HG03039 (cell line): Measurements from ENCODE around the gene PBRM1.

ENCODE experiments used
- ATAC-seq: cut with Tn5 transposase; IDR thresholded peaks from one replicate; pipeline ENCODE4 v1.9.1; 2021; ENCODE audit warnings: mild to moderate bottlenecking, moderate library complexity; ENCODE audit not compliant: unreplicated experiment

The PBRM1 gene

DNA sequence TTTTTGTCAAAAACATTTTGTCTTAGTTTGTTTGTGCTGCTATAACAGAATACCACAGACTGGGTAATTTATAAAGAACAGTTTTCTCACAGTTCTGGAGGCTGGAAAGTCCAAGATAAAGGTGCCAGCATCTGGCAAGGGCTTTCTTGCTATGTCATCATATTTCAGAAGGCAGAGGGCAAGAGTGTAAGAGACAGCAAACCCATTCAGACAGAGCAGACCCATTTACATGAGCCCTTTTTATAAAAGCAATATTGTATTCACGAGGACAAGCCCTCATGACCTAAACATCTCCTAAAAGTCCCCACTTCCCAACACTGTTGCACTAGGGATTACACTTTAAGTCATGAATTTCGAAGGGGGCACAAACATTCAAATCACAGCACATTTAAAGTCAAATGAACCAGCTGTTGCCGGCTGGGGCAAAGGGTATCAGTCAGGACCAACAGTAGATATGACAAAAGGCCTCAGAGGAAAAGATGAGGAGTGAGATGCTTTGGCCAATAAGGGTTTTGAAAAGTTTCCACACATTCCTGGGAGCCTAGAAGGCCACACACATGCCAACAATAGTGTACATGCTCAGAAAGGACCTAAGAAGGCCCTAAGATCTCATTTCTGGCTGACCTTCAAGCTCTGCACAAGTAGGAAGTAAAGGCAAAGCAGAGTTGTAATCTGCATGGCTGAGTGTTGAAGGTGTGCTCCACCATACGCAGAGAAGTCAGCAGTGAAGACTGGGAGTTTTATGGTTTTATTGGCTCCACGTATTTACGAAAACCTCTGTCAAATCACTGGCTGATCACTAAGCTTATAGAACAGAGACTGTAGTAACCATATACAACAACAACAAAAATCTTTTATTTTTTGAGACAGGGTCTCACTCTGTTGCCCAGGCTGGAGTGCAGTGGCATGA lies 111.4 kb downstream of the PBRM1 start:
- ATAC-seq: no peak

DNA sequence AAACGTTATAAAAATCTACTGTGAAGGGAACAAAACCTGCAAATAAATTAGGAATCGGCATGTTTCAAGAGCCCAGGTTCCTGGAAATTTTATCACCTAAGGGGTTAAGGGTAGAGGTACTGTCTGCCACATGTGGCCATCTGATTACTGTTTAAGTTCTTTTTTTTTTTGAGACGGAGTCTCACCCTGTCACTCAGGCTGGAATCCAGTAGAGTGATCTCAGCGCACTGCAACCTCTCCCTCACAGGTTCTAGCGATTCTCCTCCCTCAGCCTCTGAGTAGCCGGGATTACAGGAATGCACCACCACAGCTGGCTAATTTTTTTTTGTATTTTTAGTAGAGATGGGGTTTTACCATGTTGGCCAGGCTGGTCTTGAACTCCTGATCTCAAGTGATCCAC lies 113.5 kb downstream of the PBRM1 start:
- no peak for ATAC-seq

GRCh38 chr3:52570076-52570475 lies 115.6 kb downstream of the PBRM1 start:
- no peak for ATAC-seq

GRCh38 chr3:52568069-52568468 lies 117.6 kb downstream of the PBRM1 start:
- no peak for ATAC-seq

GRCh38 chr3:52563984-52564383 lies 121.7 kb downstream of the PBRM1 start:
- ATAC-seq: no peak

- ATAC-seq: no peak
These were observed 124.5 kb downstream of the PBRM1 start for GRCh38 chr3:52561028-52561747.

DNA sequence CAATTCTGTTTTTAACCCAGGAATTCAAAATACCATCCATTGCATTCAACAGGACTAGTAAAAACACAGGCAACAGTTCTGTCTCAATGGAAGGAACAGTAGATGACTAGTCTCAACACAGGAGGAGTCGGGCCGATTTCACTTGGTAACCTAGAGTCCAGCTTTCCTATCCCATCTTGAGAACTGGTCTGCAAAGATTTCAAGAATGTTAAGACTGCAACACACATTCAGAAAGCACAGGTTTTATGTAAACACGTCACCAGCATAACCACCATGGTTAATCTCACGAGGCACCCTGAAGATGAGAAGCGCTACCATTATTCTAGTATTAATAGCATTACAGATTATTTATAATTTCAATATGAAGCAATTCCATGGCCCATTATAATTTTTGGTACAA lies 127.3 kb downstream of the PBRM1 start:
- ATAC-seq: no peak

DNA sequence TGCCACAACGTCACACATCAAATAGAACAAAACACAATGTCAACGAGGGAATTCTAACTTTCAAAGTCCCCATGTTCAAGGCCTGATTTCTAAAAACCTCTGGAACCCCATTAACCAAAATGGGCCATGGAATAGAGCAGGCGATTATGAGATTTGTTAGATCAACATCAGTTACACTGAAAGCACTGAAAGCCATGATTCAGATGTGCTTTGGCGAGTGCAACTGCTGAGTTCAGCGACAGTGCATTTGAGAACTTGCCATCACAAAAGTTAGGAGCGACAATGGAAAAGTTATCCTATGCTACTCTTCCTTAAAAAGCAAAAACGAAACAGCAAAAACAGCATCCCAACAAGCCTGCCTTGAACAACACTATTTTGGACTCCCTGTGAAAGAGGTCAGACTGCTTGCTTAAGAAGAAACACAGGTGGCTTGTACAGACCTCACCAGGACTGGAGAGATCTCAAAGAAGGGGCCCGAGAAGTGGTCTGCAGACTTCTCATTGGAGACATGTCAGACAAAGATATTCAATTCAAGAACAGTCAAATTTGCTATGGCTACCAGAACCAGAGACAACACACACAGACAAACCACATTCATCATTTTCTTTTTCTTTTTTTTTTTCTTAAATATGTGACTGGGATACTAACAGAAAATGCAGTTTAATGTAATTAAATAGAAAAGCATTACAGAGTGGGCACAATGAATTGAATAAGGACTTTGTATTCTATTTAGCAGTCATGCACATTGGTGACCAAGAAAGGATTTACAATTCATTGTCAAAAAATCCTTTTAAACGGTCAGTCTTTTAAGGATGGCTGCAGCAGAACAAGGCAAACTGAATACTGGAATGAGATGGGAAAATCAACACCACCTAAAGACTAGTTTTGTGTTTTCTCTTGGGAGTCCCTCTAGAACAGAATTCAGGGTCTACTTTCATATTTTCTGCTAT lies 128.4 kb downstream of the PBRM1 start:
- no peak for ATAC-seq

- ATAC-seq: no peak
These were observed 130.7 kb downstream of the PBRM1 start for GRCh38 chr3:52555056-52555455.

DNA sequence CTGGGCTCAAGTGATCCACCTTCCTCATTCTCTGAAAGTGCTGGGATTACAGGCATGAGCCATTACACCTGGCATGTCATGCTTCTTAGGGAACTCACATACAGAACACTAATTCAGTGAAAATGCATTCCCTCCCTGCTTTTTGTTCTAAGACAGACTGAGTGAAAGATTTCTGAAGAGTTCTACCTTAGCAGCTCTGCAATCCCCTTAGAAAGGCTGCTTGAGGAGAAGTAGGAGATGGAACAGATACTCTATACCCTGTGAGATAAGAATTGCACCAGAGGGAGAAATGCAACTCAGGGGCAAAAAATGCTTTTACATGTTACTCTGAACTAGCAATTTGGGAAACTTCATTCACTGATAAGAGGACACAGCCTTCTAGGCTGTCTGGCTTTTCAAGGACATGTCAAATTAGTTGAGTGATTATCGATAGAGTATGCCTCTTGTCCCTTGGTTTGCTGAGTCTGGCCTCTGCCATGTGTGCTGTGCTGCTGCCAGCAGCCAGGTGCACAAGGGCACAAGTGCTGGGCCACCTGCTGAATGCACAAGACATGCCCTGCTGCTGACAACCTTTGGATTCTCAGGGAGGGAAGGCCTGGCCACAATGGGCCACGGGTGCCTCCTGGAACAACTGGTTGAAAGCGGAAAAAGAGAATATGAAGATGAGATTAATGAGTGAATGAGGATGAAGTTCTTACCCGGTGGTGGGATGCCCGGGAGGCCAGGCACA lies 131.5 kb downstream of the PBRM1 start:
- no peak for ATAC-seq

- ATAC-seq: no peak
These were observed 133.6 kb downstream of the PBRM1 start for GRCh38 chr3:52552089-52552488.

- ATAC-seq: no peak
These were observed 134.6 kb downstream of the PBRM1 start for GRCh38 chr3:52551118-52551517.

GRCh38 chr3:52547143-52547542 lies 138.6 kb downstream of the PBRM1 start:
- no peak for ATAC-seq

- ATAC-seq: no peak
These were observed 139.4 kb downstream of the PBRM1 start for GRCh38 chr3:52546111-52546901.

- no peak for ATAC-seq
These were observed 140.8 kb downstream of the PBRM1 start for GRCh38 chr3:52544937-52545336.

GRCh38 chr3:52541050-52541449 lies 144.7 kb downstream of the PBRM1 start:
- no peak for ATAC-seq

DNA sequence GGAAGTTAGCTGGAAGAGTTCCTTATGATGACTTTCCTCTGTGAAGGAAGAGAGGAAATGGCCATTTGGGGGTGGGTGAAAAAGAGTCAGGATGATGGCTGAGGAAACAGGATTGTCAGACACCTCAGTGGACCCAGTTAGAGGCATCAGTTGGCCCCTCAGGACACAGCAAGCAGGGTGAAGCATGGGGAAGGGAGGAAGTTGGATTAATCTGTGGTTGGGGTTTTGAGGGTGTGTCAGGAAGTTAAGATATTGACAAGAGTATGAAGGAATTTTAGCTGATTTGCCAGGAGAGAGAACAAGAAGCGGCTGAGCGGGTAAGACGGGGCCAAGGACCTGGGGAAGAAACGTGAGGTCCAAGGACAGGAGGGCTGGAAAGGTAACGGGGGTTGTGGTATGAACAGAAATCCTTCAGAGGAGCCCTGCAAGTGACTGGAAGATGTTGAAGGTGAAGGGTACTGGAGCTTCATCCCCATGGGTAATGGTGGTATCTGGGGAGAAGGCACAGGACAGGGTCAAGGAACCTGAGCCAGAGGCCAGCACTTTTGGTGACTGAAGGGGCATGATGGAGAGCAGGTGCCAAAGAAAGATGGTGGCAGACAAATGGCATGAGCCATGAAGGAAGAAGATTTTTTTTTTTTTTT lies 146.6 kb downstream of the PBRM1 start:
- no peak for ATAC-seq

DNA sequence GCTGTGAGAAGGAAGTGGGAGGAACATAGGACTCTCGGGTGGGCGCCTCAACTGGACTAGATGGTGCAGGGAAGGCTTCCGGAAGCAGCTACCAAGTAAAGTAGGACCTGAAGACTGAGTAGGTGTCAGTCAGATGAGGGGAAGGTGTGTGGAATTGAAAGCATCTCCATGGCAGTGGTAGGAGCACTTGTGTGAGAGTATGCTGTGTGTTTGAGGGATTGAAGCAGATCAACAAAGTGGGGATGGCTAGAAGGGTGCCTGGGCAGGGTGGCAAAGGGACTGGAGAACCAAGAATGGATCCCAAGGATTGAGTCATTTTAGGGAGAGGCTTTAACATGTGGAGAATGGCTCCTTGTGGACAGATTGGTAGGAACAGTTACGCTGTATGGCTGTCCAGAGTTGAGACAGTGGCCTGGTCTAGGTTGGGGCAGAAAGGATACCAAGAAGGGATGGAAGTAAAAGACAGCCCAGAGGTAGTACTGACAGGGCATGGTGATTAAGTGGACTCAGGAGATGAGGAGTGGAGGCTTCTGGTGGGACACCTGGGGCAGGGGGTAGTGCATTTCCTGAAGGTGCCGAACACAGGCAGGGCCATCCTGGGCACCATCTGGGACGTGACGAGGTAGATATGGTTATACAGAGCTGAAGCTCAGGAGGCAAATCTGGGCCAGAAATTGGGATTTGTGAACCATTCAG lies 147.8 kb downstream of the PBRM1 start:
- no peak for ATAC-seq
